Putamen (tissue), 1 donor: ENCODE results near the gene ID1.

Experiments used
- DNase-seq: peaks from one replicate; pipeline ENCODE4 v3.0.0-alpha.2; 2016; ENCODE audit warnings: low spot score

ID1 gene, protein sequence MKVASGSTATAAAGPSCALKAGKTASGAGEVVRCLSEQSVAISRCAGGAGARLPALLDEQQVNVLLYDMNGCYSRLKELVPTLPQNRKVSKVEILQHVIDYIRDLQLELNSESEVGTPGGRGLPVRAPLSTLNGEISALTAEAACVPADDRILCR

GRCh38 chr20:31605031-31605901 is at the start of gene ID1:
Gene ID1, plus strand, starts transcription at chr20:31605289. Its CDS starts 99 bp downstream, at chr20:31605388.
- peak; percentile 92 for DNase-seq

GRCh38 chr20:31559704-31560093 is 45.4 kb upstream of the ID1 start:
- no peak for DNase-seq

GRCh38 chr20:31560094-31560745 is 44.9 kb upstream of the ID1 start:
- peak; percentile 43 for DNase-seq

- DNase-seq: no peak
These were observed 44.1 kb upstream of the ID1 start for GRCh38 chr20:31560746-31561598.

DNA sequence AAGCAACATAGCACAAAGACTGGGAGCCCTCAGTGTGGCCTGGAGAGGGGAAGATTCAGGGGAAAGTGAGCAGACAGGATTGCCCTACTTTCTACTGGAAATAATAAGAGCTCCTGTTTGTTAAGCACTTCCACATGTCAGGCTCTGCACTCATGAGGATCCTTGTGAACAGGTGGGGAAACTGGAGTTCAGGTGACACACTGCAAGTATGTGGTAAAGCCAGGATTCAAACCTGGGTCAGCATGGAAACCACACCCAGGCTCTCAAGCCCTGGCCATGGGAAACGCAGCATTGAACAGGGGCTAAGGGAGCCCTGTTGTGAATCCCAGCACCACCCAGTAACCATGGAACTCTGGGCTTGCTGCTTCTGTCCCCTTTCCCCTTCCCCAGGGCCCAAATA is 42.8 kb upstream of the ID1 start:
- DNase-seq: no peak

- DNase-seq: no peak
These were observed 40.8 kb upstream of the ID1 start for GRCh38 chr20:31564284-31564683.

GRCh38 chr20:31565699-31566318 is 39.3 kb upstream of the ID1 start:
- no peak for DNase-seq

- no peak for DNase-seq
These were observed 38.8 kb upstream of the ID1 start for GRCh38 chr20:31566319-31566657.

DNA sequence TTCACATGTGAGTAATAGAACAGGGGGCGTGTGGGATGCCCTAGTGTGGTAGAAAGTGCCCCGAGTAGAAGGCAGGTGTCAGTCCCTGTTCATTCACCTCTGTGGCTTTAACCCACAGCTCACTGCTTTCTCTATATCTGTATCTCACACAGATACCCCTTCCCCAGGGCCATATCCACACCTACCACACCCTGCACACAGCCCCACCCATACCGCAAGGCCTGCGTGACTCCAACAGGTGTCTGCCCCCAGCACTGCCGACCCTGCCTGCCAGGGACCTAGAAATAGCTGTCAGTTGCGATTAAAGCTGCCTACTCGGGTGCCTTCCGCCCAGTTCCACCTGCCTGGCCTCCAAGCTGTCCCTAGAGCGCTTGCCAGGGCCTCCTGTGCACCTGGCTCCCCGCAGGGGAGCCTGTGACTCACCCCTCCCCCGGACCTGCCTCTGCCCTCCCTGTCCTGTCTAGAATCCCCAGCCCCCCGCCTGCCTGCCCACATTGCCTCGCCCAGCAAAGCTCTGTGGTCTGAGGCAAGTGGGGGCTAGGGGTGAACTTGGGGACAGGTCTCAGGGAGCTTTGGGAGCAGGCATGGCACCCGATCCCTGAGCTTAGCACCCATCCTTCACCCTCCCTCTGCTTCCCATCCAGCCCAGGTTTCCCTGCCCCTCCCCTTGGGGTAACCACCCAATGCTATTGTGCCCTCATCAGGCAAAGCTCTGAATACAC is 38.3 kb upstream of the ID1 start:
- DNase-seq: no peak

GRCh38 chr20:31567380-31567720 is 37.7 kb upstream of the ID1 start:
- no peak for DNase-seq

GRCh38 chr20:31568041-31568731 is 36.9 kb upstream of the ID1 start:
- DNase-seq: no peak

GRCh38 chr20:31568773-31569162 is 36.3 kb upstream of the ID1 start:
- DNase-seq: no peak

DNA sequence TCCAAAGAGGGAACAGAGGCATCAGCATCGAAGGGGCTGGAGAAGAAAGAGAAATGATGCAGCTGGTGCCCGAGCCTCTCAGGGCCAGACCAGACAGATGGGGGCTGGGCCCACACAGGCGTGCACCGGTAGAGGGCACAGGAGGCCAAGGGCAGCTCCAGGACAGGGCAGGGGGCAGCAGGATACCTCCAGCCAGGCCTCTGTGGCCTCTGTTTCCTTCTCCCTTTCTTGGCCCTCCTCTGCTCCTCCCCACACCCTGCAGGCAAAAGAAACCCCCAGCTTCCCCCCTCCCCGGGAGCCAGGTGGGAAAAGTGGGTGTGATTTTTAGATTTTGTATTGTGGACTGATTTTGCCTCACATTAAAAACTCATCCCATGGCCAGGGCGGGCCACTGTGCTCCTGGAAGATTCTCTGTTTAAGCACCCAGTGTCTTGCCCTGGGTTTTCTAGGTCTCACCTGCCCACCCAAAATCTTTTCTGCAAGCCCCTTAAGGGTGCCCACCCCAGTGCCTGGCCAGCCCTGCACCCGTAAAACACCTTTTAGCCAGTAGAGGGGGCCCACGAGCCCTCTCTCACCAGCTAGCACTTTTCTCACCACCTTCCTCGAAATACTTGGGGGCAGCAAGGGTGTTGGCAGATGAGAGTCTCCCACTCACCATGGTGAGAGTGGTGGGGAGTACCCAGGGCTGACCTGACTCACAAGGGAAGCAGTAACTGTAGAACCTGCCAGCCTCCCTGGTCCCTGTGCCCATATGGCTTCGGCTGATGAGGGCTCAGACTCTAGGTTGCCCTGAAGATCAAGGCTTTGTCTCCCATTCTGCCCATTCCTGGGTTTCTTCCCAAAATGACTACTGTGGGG is 35.7 kb upstream of the ID1 start:
- DNase-seq: no peak

DNA sequence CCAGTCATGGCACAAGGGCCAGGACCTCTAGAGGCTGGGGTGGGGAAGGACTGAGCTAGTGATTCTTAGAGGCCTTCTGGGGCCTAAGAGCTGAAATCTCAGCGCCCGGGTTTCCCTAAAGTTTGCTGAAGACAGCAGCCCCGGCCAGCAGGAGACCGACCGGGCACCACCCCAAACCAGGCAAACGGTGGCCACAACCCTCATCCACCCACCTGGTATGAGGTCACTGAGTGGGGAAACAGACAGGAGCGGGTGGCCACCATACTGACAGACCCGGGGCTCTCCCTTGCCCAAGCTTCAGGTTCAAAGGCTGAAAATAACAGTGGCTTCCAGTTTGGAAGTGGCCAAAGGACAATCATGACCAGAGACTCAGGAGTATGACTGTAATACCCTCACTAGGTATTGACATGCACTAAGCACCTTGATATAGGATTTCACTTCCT is 35.0 kb upstream of the ID1 start:
- no peak for DNase-seq

GRCh38 chr20:31570735-31571617 is 34.1 kb upstream of the ID1 start:
- DNase-seq: peak; percentile 87

DNA sequence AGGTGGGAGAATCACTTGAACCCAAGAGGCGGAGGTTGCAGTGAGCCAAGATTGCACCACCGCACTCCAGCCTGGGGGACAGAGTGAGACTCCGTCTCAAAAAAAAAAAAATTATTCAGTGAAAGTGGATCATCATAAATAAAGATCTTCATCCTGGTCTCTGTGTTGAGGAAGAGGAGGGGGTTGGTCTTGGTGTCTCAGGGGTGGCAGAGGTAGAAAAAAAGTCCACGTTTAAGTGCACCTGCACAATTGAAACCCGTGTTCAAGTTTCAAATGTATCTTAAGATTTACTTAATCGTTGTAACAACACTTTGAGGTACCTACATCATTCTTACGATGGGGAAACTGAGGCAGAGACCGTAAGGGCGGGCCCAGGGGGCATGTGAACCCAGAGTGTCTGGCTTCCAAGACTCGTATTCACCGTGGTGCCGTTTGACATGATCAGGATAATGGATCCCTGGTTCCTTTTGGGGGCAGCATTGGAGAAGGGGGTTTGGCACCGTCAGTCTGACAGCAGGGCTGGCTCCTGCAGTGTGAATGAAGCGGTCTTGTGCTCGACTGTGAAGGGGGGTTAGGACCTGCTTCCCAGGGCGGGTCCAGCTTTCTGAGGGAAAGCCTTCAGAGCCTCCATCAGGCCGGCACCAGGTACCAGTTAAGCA is 32.9 kb upstream of the ID1 start:
- DNase-seq: no peak

DNA sequence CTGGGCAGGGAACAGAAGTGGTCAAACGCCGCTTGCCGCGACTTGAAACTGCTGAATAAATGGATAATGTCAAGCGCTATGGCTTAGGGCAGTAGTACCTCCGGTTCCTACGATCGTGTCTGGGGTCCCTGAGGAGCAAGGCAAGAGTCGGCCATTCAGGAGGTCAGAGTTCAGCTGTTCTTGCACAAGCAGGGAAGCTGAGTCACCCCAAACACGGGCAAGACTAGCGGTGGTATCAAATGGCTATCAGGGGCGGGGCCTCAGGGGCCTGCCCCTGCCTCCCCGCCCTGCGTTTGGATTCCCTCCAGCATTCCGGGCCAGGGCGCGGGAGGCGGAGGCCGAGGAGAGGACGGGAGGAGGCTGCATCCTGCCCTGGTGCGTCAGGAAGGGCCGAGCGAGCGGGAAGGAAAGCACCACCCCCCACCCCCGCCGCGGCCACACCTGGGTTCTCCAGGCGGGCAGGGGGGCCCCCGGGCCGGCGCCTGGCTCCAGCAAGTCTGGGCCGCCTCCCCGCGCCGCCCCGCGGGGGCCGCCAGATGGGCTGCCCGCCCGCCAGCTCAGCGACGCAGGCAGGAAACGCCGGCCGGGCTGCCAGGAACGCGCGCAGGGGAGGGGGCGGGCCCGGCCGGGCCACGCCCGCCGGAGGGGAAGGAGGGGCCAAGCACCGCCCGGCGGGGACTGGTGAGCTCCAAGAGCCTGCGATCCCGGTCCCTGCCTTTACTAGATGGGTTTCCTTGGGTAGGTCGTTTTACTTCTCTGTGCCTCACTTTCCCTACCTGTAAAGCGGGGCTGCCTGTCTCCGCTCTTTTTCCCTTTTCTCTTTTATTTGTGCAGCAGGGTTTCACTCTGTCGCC is 32.2 kb upstream of the ID1 start:
- DNase-seq: peak; percentile 91
